Measurements from ENCODE around the gene SNX1.
"Not testable (repeated sequence)": the region's sequence is repeated elsewhere in the genome, so short reads cannot be mapped to it uniquely, and the experiment has no call there.

DNA sequence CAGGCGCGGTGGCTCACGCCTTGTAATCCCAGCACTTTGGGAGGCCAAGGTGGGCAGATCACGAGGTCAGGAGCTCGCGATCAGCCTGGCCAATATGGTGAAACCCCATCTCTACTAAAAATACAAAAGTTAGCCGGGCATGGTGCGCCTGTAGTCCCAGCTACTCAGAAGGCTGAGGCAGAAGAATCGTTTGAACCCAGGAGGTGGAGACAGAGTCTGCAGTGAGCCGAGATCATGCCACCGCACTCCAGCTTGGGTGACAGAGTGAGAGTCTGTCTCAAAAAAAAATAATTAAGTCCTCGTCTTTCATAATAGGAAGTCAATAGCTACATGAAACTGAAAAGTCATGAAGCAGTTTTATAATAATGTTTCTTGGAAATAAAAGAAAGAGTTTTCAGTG is 42.1 kb upstream of the SNX1 start:
- not testable (repeated sequence) for TF ChIP-seq ZNF274 (IDR thresholded peaks at IDR 0.05; ENCODE audit: low read depth, low read length); SUZ12 (IDR thresholded peaks at IDR 0.05; ENCODE audit: extremely low read depth, insufficient read depth, insufficient read length)
